Activated T-cell treated with anti-CD3 and anti-CD28 coated beads, Interleukin-2, amount 50 U/mL, for 4 hours (primary cell): ENCODE results near the gene LIM2. TPM values are rescaled to one million over a fixed set of nuclear protein-coding genes. Genes with fewer than 3 reads are reported as not detected.

ENCODE experiments used
- ATAC-seq, 2 donors: fragments of 200-7000 bp; cut with Tn5 transposase; one replicate each; pipeline ENCODE4 v1.10.0; 2021
- DNase-seq: peaks from one replicate; pipeline ENCODE4 v3.0.0-alpha.2; 2020
- H3K27me3 Mint-ChIP-seq: one replicate; pipeline ENCODE4 v1.8.0; 2021; ENCODE audit warnings: low read depth, mixed read lengths
- H3K36me3 Mint-ChIP-seq: one replicate; pipeline ENCODE4 v1.8.0; 2022; ENCODE audit warnings: mixed read lengths; ENCODE audit not compliant: insufficient read depth
- H3K4me1 Mint-ChIP-seq: one replicate; pipeline ENCODE4 v1.8.0; 2021; ENCODE audit warnings: low read depth, mixed read lengths
- H3K4me3 Mint-ChIP-seq: one replicate; pipeline ENCODE4 v1.8.0; 2021; ENCODE audit warnings: mild to moderate bottlenecking, moderate library complexity, mixed read lengths
- H3K9me3 Mint-ChIP-seq: one replicate; pipeline ENCODE4 v1.8.0; 2021; ENCODE audit warnings: mixed read lengths
- total RNA-seq, 3 donors: library from RNA; stranded (reverse); gene quantifications; one replicate each; pipeline ENCODE4 v1.2.1, GENCODE V29; 2021

LIM2 gene
- total RNA-seq, 3 donors from 2014 or later = 0.58 to 0.65 TPM; not detected in 1

DNA sequence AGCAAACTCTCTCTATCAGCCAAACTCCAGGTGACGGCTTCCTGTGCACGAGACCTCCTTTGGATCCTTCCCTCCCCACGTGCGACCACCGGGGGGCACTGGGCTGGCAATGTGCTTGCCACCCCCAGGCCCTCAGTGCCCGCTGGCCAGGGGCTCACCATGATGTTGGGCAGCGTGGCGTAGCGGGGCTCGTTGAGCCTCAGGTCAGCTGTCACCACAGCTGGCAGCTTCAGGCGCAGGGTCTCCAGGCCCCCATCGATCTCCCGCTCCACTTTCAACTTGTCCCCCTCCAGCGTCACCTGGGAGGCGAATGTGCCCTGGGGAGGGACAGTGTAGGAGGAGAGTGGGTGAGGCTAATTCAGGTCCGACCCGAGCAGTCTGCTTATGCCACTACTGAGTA lies 41.0 kb downstream of the LIM2 start:
- Mint-ChIP-seq H3K36me3 (peaks cover 28% of the 10 kb centered on the region), H3K4me1 (peaks cover 8% of the 10 kb centered on the region), H3K4me3 (no peak overlapping the region), H3K9me3 (no peaks in the 10 kb centered on the region), H3K27me3 (no peaks in the 10 kb centered on the region)
- ATAC-seq (no peak), DNase-seq (no peak)

DNA sequence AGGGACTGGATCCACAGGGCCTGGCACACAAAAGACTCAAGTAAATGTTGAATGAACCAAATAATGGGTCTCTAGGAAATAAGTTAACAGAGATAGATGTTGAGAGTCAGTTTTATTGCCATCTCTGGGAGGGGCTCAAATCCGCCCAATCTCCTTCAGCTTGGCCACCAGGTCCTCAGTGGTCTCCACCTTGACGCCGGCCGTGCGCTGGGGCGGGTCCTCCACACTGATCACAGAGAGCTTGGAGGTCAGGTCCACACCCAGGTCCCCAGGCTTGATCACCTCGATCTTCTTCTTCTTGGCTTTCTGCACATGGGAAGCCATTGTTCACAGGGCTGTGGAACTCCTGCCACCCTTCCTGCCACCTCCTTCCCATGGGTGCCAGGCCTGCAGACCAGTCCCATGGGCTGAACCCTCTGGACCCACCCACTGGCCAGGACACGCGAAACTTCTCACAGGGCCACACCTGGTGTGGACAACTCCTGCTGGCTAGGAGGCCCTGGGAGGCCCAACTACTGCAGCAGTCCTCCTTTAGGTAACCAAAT lies 42.6 kb downstream of the LIM2 start:
- Mint-ChIP-seq H3K36me3 (peaks cover 15% of the 10 kb centered on the region), H3K4me1 (peaks cover 11% of the 10 kb centered on the region), H3K27me3 (no peaks in the 10 kb centered on the region), H3K4me3 (no peak overlapping the region), H3K9me3 (no peaks in the 10 kb centered on the region)
- DNase-seq = no peak
- no peak for ATAC-seq

DNA sequence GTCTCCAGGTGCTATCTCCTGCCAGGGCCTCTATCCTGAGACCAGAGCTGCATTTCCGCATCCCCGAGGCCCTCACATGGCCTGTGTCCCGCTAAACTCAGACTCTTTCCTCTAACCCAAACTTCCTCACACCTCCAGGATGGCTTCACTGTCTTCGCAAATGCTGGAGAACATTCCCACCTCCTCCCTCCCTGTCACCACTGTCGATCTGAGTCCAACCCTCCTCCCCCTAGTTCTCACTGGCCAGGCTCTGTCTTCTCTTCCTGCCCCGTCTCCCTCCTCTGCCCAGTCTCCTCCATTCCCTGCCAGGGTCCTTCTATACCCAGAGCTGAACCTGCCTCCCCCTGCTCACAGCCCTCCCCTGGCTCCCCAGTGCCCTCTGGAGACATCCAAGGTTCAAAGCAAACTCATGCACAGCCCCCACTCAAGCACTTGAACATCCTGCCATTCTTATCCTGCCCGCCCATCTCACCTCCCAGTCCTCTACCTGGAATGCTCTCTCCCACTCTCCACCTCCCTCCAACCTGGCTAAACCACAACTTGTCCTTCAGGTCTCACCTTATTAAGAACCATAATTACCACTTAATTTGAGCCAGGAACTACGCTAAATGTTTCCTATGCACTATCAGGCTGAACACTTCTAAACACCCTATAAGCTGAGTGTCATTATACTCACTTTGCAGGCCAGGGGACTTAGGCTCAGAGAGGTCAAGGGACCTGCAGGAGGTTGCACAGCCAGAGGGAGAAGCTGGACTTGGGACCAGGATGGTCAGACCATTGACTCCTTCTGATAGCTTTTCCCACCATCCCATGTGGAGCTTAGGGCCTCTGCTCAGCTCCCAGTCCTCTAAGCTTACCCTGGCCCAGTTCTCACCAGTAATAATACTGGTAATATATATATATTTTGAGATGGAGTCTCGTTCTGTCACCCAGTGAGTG lies 44.9 kb downstream of the LIM2 start:
- Mint-ChIP-seq H3K4me1 (peaks cover 22% of the 10 kb centered on the region), H3K4me3 (no peak overlapping the region), H3K27me3 (no peaks in the 10 kb centered on the region), H3K36me3 (peaks cover 15% of the 10 kb centered on the region), H3K9me3 (no peaks in the 10 kb centered on the region)
- ATAC-seq (no peak), DNase-seq (no peak)

DNA sequence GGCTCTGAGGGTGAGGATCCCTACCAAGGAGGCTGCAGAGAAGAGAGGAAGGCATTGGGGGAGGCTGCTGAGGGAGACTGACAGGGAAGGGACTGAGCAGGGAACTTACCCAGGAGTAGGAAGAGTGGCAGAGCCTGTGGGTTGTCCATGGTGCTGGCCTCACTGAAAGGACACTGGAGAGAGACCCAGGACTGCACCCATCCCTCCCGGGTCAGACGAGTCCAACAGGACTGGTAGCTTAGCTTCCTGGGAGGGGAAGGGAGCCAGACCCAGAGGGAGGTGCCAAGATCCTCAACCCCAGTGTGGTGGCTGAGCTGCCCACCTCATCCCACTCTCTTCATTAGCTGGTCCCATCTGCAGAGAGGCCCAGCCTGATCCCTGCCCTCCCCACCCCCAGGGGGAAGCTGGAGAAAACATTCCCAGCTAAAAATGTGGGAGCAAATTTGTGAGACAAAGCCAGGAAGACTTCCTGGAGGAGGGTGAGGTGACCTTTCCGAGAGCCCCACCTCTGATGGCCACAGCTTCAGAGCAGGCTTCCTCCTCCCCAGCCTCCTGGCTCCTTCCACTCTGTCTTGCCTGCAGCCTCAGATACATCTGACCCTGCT lies 45.7 kb downstream of the LIM2 start, which contains the start of gene VSIG10L:
Gene VSIG10L (minus strand): TSS at position 164 of the 605 bp plus-strand sequence. CDS start 15 bp downstream, at position 149.
- no peaks in the 10 kb centered on the region for H3K27me3 Mint-ChIP-seq
- H3K4me1 Mint-ChIP-seq = peaks cover 22% of the 10 kb centered on the region
- peaks cover 12% of the 10 kb centered on the region for H3K36me3 Mint-ChIP-seq
- no peaks in the 10 kb centered on the region for H3K9me3 Mint-ChIP-seq
- H3K4me3 Mint-ChIP-seq = peak within 1 kb of the TSS; percentile 69
- no peak for DNase-seq
- no peak for ATAC-seq

DNA sequence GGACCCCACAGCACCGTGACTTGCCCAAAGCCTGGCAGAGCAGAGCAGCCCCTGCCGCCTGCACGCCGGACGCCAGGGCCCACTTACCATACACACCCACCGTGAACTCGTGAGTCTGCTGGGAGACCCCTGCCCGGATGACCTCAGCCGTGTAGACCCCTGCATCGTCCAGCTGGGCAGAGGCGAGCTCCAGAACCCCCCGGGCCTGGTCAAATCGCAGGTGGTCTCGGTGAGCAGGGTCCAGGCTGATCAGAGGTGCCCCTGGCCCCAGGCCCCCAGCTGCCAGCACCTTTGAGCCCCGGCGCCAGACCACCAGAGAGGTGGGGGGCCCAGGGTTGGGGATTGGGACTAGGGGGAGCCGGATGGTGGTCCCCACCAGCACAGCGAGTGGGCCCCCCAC lies 46.7 kb downstream of the LIM2 start:
- peak overlapping the region; percentile 69 for H3K4me3 Mint-ChIP-seq
- DNase-seq (no peak), ATAC-seq (no peak)
- H3K36me3 Mint-ChIP-seq = peaks cover 8% of the 10 kb centered on the region
- peaks cover 22% of the 10 kb centered on the region for H3K4me1 Mint-ChIP-seq
- H3K27me3 Mint-ChIP-seq = no peaks in the 10 kb centered on the region
- no peaks in the 10 kb centered on the region for H3K9me3 Mint-ChIP-seq

DNA sequence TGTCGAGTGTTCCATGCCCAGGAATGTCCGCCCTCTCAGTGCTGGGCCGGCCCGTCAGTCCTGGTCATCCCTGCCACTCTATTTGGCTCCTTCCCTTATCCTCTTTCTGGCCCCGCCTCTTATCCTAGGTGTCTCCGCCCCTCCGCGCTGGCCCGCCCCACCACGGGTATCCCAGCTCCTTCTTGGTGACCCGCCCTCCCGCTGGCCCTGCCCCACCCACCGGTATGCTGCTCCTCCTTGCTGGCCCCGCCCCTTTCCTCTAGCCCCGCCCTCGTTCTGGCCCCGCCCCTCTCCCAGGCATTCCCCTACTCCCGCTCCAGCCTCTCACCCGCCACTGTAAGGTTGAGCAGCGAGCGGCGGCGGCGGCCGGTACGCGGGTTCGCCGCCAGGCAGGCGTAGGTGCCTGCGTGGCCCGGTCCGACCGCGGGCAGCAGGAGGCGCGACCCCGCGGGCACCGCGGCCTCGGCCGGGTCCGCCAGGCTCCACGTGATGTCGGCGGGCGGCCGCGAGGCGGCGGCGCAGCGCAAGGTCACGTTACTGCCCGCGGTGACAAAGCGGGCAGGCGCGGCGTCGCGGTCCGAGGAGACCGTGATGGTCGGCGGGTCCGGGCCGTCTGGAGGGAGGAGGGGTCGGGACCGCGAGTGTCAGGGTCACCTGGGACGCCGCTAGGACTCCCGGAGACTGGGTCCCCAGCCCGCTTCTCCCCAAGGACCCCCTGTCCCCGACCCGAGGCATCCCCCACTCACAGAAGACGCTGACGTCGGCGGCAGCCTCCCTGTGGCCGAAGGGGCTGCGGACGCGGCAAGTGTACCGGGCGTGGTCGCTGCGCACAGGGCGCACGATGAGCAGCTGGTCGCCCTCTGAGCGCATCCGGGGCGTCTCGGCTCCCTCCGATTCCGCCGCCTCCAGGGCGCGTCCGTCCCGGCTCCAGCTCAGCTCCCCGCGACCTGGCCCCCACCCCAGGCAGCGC lies 47.8 kb downstream of the LIM2 start:
- DNase-seq (peak; percentile 89), ATAC-seq (peak; percentile 82)
- peaks cover 22% of the 10 kb centered on the region for H3K4me1 Mint-ChIP-seq
- H3K36me3 Mint-ChIP-seq = peaks cover 5% of the 10 kb centered on the region
- no peaks in the 10 kb centered on the region for H3K27me3 Mint-ChIP-seq
- H3K4me3 Mint-ChIP-seq = peak overlapping the region; percentile 88
- H3K9me3 Mint-ChIP-seq = no peaks in the 10 kb centered on the region

DNA sequence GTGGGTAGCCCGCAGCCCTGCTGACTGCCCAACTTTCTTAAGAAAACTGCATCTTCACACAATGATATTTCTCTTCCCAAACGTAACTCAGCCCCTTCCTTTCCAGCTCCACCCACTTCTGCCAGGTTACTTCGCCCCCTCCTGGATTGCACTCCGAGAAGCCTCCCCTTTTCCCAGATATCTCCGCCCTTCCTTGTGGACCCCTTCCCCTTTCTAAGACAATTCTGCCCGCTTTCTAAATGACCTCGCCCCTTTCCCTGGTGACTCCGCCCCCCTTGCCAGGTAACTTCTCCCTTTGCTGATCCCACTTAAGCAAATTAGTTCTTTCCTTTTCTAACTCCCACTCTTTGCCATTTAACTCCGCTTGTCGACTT lies 48.5 kb downstream of the LIM2 start:
- peak overlapping the region; percentile 88 for H3K4me3 Mint-ChIP-seq
- no peaks in the 10 kb centered on the region for H3K27me3 Mint-ChIP-seq
- H3K36me3 Mint-ChIP-seq = no peaks in the 10 kb centered on the region
- ATAC-seq (peak; percentile 2 to 3), DNase-seq (no peak)
- peaks cover 19% of the 10 kb centered on the region for H3K4me1 Mint-ChIP-seq
- no peaks in the 10 kb centered on the region for H3K9me3 Mint-ChIP-seq

DNA sequence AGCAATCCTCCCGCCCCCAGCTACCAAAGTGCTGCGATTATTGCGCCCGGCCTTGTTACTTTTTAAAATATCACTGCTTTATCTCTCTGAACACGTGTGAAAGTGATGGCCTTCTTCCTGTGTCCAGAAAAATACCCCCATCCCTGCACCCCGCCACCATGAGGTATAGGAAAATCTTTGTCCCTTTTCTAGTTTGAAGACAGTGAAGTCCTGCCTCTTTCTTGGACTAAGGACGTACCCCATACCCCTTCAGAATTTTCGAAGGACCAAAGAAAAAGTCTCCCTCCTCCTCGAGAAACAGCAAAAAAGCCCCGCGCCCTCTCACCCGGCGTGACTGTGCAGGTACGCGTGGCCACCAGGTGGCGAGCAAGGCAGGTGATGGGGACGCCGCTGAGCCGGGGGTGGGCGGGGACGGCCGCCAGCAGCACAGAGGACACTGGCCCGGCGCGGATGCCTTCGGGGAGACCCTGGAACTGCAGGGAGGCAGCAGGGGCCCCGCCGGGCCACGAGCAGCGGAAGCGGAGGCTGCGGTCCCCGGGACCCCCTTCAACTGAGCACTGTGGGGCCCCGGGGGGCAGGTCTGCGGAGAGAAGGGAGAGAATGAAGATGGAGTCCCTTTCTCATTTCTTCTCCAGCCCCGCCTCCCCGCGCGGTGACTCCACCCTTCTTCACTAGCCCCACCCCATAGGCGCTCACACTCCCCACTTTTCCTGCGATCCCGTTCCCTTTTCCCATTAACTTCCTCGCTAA lies 49.0 kb downstream of the LIM2 start:
- no peaks in the 10 kb centered on the region for H3K36me3 Mint-ChIP-seq
- H3K9me3 Mint-ChIP-seq = no peaks in the 10 kb centered on the region
- no peaks in the 10 kb centered on the region for H3K27me3 Mint-ChIP-seq
- DNase-seq = peak; percentile 84
- peak overlapping the region; percentile 88 for H3K4me3 Mint-ChIP-seq
- peak; percentile 74 to 77 for ATAC-seq
- peaks cover 19% of the 10 kb centered on the region for H3K4me1 Mint-ChIP-seq

DNA sequence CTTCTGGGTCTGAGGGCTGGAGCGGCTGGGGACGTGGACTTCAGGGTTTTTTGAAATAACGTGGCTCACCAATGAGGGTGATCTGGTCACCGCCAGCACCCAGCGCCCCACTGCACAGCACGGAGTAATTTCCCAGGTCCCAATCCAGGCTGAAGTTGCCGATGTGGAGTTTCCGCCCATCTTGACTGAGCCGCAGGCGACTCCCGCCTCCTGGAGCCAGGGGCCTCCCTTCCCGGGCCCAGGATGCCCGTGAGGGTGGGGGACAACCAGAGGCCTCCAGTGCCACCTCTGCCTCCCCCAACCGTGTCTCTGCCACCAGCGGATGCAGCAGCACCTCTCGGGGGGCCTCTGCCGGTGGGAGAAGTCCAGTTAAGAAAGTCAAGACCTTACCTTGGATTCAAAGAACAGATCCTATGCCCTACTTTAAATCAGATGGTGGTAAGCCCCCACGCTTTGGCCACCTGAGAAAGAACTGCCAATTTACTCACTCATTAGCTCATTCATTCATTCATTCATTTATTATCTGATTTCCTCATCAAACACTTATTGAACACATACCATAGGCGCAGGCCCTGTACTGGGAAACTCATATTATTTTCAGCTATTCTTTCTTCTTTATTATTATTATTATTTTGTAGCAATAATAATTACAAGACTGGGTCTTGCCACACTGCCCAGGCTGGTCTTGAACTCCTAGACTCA lies 49.8 kb downstream of the LIM2 start:
- H3K9me3 Mint-ChIP-seq = no peaks in the 10 kb centered on the region
- H3K36me3 Mint-ChIP-seq = no peaks in the 10 kb centered on the region
- peaks cover 18% of the 10 kb centered on the region for H3K4me1 Mint-ChIP-seq
- no peak for DNase-seq
- peak overlapping the region; percentile 88 for H3K4me3 Mint-ChIP-seq
- H3K27me3 Mint-ChIP-seq = no peaks in the 10 kb centered on the region
- ATAC-seq = no peak

DNA sequence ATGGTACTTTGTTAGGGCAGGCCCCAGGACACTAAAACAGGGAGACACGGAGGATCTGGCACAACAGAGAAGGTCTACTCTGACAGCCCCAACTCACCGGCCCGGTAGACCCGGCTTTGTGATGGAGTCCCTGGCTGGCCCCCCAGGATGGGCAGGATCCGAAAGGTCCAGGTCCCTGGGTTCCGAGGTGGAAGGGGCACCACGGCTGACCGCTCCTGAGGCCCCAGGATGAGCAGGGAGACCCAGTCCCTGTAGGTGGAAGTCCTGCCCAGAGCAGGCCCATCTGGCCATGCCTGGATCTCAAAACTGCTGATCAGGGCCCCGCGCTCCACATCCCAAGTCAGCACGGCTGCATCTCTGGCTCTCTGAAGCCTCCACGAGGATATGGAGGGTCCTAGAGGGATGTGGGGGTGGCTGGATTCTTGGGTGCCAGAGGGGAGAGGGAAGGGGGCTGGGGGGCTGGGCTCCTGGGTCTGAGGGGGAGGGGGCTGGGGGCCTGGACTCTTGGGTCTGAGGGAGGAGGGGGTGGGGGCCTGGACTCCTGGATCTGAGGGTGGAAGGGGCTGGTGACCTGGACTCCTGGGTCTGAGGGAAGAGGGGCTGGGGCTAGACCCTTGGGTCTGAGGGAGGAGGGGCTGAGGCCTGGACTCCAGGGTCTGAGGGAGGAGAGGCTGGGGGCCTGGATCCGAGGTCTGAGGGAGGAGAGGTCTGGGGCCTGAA lies 50.5 kb downstream of the LIM2 start:
- Mint-ChIP-seq H3K36me3 (no peaks in the 10 kb centered on the region), H3K27me3 (no peaks in the 10 kb centered on the region), H3K9me3 (no peaks in the 10 kb centered on the region), H3K4me1 (peaks cover 15% of the 10 kb centered on the region), H3K4me3 (no peak overlapping the region)
- DNase-seq = no peak
- no peak for ATAC-seq

DNA sequence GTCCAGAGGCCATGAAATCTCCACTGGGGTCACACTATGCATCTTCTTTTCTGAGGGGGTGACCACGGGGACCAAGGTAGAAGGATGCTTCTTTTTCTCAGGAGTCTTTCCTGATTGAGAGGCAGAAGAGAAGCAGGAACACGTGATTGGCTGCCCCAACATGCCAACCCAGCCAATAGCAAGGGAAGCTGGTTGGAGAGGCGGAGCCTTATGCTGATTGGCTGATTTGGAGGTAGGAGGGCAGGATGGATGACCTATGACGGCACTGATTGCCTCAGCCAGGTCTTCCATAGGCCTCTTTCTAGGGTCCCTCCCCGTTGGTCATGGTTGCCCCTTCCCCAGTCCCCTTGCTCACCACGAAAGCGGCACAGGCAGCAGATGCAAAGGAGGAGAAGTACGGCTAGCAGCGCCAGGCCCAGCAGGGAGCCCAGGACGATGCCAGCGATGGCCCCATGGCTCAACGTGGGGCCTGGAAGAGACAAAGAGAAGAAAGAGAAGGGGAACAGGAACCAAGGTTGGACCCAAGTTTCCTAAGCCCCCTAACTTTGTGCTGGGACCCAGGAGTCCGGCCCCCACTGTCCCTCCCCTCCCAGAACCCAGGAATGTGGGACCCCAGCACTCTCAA lies 53.8 kb downstream of the LIM2 start:
- no peak overlapping the region for H3K4me3 Mint-ChIP-seq
- peaks cover 7% of the 10 kb centered on the region for H3K36me3 Mint-ChIP-seq
- ATAC-seq (no peak), DNase-seq (no peak)
- H3K27me3 Mint-ChIP-seq = peaks cover 22% of the 10 kb centered on the region
- peaks cover 4% of the 10 kb centered on the region for H3K9me3 Mint-ChIP-seq
- peaks cover 4% of the 10 kb centered on the region for H3K4me1 Mint-ChIP-seq

DNA sequence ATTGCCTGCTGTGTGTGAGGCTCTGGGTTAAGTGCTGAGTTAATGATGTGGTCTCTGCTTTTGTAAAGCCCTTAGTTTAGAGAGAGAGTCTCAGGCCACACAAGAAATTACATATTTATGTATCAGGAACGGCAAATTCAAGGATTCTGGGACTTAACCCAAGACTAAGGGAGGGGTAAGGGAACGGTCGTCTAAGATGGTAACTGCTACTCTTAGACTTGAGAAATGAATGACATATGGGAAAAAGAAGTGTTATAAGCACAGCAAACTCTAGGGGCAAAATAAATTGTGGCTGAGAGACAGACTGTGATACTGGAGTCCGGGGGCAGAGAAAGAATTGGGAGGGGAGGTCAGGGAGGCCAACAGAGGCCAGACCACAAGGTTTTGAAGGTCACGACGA lies 56.1 kb downstream of the LIM2 start:
- Mint-ChIP-seq H3K4me3 (no peak overlapping the region), H3K9me3 (peaks cover 4% of the 10 kb centered on the region), H3K4me1 (peaks cover 5% of the 10 kb centered on the region), H3K27me3 (peaks cover 42% of the 10 kb centered on the region), H3K36me3 (peaks cover 7% of the 10 kb centered on the region)
- ATAC-seq (no peak), DNase-seq (no peak)
